WI38 (cell line): ENCODE results near the gene MKS1.

Experiments used
- H3K4me3 ChIP-seq: 2 replicates; pipeline ENCODE4 v1.5.1; 2011; ENCODE audit warnings: low read depth, mild to moderate bottlenecking, control low read depth, low read length
- TF ChIP-seq, protein P1 (sequence below): IDR thresholded peaks from 2 replicates; pipeline ENCODE4 v1.5.1; 2012; ENCODE audit warnings: low read depth, mild to moderate bottlenecking, control low read depth, low read length

MKS1 gene

DNA sequence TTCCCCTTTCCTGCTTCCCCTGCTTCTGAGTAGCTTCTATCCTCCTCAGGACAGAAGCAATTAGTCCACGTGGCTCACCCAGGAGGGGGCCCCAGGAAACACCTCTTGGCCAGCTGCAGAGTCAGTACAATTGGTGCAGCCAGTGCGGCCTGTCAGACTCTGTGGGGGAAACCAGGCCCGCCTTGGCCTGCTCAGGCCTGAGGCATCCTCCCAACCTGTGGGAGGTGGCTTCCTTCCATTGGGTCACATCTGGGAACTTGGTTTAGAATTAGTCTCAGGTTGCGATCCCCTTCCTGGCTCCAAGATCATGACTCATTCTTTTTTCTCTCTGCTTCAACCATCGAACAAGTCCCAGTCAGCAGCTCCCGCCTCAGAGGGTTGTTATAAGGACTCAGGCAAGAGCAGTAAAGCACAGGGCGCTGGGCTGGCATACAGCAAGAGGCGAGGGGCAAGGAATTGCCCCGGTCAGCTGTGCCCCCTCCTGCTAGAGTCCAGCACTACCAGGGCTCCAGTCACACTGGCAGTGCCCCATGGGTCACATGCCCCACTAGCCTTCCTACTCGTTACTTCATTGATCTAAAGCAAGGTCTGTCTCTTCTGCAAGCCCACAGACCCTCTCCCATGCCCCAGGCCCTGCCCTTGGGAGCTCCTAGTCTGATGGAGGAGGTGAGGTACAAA lies 34.6 kb downstream of the MKS1 start:
- TF ChIP-seq, protein P1, sequence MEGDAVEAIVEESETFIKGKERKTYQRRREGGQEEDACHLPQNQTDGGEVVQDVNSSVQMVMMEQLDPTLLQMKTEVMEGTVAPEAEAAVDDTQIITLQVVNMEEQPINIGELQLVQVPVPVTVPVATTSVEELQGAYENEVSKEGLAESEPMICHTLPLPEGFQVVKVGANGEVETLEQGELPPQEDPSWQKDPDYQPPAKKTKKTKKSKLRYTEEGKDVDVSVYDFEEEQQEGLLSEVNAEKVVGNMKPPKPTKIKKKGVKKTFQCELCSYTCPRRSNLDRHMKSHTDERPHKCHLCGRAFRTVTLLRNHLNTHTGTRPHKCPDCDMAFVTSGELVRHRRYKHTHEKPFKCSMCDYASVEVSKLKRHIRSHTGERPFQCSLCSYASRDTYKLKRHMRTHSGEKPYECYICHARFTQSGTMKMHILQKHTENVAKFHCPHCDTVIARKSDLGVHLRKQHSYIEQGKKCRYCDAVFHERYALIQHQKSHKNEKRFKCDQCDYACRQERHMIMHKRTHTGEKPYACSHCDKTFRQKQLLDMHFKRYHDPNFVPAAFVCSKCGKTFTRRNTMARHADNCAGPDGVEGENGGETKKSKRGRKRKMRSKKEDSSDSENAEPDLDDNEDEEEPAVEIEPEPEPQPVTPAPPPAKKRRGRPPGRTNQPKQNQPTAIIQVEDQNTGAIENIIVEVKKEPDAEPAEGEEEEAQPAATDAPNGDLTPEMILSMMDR: no peak
- H3K4me3 ChIP-seq: no peak overlapping the region

DNA sequence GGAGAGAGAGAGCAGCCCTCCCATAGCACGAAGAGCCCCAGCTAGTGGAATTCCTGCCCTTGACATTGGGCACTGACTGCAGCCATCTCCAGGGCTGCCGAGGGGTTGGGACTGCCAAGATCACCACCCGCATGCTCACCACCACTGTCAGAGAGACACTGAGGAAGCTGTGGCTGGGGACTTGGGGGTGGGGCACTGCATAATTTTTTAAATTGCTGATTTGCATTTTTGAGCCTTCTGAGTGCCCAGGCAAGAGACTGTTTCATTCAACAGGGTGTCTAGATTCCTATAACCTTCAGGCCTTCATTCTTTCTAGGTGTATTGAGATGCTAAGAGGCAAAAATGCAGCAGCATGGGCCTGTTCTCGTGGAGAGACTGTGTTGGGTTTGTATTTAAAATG lies 35.5 kb downstream of the MKS1 start:
- TF ChIP-seq, protein P1: no peak
- no peak overlapping the region for H3K4me3 ChIP-seq

DNA sequence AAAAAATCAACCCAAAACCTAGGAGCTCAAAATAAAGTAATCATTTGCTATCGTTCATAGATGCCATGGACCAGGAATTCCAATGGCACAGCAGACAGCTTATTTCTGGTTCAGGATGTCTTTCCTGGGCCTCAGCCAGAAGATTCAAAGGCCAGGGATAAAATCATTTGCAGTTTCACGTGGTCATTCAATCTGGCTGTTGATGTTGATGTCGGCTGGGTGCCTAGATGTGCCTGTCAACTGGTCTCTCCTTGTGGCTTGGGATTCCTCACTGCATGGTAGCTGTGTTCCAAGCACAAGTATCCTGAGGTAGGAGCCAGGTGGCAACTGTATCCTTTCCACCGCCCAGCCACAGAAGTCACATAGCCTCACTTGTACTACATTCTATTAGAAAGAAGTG lies 37.3 kb downstream of the MKS1 start:
- TF ChIP-seq, protein P1: no peak
- H3K4me3 ChIP-seq: no peak overlapping the region

DNA sequence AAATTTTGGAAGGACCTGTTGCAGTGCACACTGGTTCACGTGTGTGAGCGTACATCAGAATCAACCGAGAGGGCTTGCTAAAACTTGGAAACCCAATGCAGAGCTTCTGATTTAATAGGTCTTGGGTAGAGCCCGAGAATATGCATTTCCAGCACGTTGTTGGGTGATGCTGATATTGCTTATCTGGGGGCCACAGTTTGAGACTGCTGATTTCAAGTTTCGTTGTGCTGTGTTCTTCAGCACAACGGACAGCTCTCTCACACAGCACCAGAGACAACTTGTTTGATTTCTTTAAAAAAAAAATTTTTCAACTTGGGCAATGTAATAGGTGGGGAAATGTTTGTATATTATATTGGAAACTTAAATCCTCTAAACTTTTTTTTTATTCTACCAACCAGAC lies 42.9 kb downstream of the MKS1 start:
- H3K4me3 ChIP-seq: no peak overlapping the region
- TF ChIP-seq, protein P1: no peak

DNA sequence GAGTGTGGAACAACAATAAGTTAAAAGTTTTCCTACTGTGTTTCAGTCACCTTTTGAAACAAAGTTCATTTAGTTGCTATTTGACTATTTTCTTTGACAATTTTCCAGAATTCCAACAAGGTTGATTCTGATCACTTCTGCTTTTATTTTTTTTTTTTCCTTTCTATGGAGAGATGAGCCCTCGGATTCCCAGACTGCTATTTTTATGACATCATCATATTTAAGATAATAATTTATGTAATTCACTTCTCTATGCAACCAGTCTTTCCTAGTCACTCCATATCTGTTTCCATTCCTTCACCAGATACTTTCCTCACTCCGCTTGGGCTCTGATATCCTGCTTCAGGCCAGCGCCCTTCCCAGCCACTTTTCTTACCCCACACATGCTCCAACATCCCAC lies 44.2 kb downstream of the MKS1 start:
- no peak overlapping the region for H3K4me3 ChIP-seq
- TF ChIP-seq, protein P1: no peak

DNA sequence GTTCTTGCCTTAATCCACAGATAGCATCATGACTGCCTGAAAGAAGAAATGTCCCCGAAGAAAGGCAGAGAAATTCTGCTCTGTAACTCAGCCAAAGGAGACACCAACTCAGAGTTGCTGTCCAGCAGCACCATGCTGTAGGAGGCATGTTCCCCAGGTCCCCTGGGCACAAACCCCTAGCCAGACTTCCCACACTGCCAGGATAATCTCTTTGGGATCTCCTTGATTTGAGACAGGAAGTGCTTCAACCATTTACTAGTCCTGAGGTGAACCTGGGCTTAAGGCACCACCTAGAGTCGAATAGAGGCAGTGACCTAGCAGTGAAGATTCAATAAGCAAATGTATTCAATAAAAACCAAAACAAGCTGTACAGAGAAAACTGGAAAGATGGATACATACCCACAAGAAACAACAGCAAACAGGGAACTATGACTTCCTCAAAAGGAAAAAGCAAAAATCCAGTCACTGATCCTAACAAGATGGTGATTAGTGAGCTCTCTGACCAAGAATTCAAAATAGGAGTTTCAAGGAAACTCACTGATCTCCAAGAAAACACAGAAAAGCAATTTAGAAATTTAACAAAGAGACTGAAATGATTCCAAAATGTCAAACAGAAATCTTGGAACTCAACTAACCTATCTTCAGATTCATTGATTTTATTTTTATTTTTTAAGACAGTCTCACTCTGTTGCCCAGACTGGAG lies 46.5 kb downstream of the MKS1 start:
- no peak overlapping the region for H3K4me3 ChIP-seq
- TF ChIP-seq, protein P1: no peak

DNA sequence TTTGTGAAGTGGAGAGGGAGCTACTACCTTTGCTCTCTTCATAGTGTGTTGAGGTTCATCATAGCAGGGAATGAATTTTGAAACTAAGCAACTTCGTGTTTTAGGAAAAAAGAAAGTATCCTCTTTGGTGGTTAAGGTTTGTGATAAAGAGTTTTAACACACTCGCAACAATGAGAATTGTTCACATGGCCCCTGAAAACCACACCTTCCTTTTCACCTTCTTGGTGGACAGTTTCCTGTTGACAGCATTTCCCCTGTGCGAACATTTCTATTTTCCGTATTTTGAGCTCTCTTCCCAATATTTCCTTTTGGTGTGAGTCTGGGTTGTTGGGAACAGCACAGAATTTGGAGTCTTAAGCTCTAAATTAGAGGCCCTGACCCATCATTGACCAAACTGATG lies 48.4 kb downstream of the MKS1 start:
- TF ChIP-seq, protein P1: no peak
- H3K4me3 ChIP-seq: no peak overlapping the region
